Effector memory CD4-positive, alpha-beta T cell (primary cell): ENCODE measurements around the gene GALNT15.

Source experiments
- DNase-seq, 3 donors: peaks; one replicate each; pipeline ENCODE4 v3.0.0-alpha.2; 2020
- H3K27ac ChIP-seq: 2 replicates; pipeline ENCODE4 v1.7.0; 2013; ENCODE audit warnings: mild to moderate bottlenecking, low read length, moderate library complexity; ENCODE audit not compliant: insufficient read depth, poor library complexity, severe bottlenecking
- H3K27me3 ChIP-seq: replicated peaks from 2 replicates; pipeline ENCODE4 v1.7.0; 2013; ENCODE audit warnings: mild to moderate bottlenecking, low read length; ENCODE audit not compliant: insufficient read depth, control insufficient read depth, poor library complexity, severe bottlenecking
- H3K36me3 ChIP-seq: 2 replicates; pipeline ENCODE4 v1.7.0; 2013; ENCODE audit warnings: mild to moderate bottlenecking, low read length, moderate library complexity; ENCODE audit not compliant: control insufficient read depth, insufficient read depth
- H3K4me1 ChIP-seq: 2 replicates; pipeline ENCODE4 v1.7.0; 2013; ENCODE audit warnings: low read length, mild to moderate bottlenecking; ENCODE audit not compliant: control insufficient read depth, insufficient read depth, poor library complexity, severe bottlenecking
- H3K4me3 ChIP-seq: 2 replicates; pipeline ENCODE4 v1.7.0; 2013; ENCODE audit warnings: low read length, low read depth, mild to moderate bottlenecking; ENCODE audit not compliant: insufficient read depth, poor library complexity, severe bottlenecking
- H3K9me3 ChIP-seq: 2 replicates; pipeline ENCODE4 v1.7.0; 2013; ENCODE audit warnings: mild to moderate bottlenecking, low read length, moderate library complexity; ENCODE audit not compliant: control insufficient read depth

Gene GALNT15

DNA sequence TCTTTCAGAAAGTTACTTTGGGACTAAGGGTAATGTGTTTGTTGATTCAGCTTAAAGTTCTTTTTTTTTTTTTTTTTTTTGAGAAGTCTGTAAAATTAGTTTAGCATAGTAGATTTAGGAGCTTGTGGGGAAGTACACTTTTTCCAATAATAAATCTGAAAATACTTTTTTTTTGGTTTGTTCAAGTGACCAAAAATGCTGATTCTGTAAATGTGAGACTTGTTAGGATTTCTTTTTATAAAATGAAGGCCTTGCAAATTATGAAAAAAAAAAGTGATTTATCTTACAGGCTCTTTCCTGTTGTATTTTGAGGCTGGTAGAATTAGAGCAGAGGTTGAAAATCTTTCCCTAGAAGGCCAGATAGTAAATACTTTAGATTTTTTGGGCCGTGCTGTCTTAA is 98.1 kb downstream of the GALNT15 start:
- Histone ChIP-seq H3K27me3 (no peaks in the 10 kb centered on the region), H3K9me3 (no peaks in the 10 kb centered on the region), H3K4me1 (no peaks in the 10 kb centered on the region), H3K27ac (no peak overlapping the region), H3K36me3 (peaks cover 17% of the 10 kb centered on the region), H3K4me3 (no peak overlapping the region)
- DNase-seq = no peak

DNA sequence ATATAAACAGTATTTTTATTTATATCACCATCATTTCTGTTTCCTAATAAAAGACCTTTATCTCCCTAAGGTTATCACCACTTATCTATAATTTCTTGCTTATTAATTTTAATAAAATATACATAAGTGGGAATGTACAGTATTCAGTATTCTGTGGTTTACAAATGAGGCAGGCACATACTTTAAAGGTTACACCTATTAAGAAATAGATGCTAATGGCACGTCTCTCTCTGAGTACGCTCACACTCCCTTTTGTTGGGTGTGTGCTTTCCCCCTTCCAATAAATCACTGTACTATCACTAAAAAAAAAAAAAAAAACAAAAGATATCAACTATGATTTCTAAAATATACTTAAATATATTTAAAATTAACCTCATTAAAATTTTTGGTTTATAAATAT is 99.4 kb downstream of the GALNT15 start:
- Histone ChIP-seq H3K9me3 (no peaks in the 10 kb centered on the region), H3K27me3 (no peaks in the 10 kb centered on the region), H3K4me3 (no peak overlapping the region), H3K27ac (no peak overlapping the region), H3K4me1 (no peaks in the 10 kb centered on the region), H3K36me3 (peaks cover 22% of the 10 kb centered on the region)
- no peak for DNase-seq

DNA sequence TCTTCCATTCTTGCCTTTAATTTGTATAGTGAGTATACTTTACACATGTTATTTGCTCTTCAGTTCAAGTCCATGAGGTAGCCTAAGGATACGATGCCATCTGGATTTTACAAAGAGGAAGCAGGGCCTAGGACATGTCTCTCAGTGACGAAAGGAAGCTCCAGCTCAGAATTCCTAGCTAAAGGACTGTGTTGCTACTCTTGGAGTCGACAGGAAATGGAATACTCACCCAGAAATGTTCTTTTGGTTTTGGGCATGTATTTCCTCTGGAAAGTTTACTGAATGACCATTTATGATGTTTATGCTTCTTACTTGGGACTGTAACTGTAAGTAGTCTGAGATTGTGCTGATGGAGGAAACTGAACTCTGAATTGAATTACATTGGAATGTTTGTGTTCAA is 103.0 kb downstream of the GALNT15 start:
- H3K9me3 ChIP-seq = no peaks in the 10 kb centered on the region
- peaks cover 11% of the 10 kb centered on the region for H3K36me3 ChIP-seq
- H3K27ac ChIP-seq = no peak overlapping the region
- no peak overlapping the region for H3K4me3 ChIP-seq
- H3K4me1 ChIP-seq = no peaks in the 10 kb centered on the region
- DNase-seq = no peak
- H3K27me3 ChIP-seq = no peaks in the 10 kb centered on the region

DNA sequence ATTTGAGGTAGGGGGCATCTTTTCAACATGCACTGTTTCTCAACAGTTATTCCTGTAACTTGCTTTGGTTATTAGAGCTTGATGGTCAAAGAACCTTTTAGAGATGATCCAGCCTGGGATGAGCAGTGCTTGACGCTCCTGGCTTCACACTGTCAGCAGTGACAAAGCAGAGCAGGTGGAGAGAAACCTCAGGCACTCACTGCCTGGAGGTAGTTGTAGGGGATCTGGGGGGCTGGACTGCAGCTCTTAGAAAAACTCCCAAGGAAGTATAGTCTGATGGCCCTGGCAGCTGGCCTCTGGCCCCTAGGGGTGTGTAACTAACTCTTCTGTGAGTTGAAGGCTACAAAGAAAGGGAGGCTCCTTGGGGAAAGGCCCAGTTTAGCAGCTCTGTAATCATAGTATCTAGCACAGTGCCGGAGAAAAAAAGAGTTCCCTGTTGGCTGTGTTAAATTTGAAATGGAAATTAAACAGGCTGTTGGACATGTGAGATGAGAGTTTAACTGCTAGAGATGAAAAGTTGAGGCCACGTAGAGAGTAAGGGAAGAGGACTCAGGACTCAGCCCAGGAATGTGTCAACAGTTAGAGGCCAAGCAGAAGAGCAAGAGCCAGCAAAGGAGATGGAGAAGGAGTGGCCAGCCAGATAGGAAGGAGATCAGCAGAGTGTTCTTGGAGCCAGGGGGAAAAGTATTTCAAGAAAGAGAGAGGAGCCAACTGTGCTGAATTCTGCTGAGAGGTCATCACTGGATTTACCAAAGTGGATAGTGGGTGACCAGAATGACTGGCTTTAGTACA is 104.7 kb downstream of the GALNT15 start:
- Histone ChIP-seq H3K27me3 (no peaks in the 10 kb centered on the region), H3K4me1 (no peaks in the 10 kb centered on the region), H3K36me3 (peaks cover 8% of the 10 kb centered on the region), H3K4me3 (no peak overlapping the region), H3K9me3 (no peaks in the 10 kb centered on the region), H3K27ac (no peak overlapping the region)
- DNase-seq = no peak

DNA sequence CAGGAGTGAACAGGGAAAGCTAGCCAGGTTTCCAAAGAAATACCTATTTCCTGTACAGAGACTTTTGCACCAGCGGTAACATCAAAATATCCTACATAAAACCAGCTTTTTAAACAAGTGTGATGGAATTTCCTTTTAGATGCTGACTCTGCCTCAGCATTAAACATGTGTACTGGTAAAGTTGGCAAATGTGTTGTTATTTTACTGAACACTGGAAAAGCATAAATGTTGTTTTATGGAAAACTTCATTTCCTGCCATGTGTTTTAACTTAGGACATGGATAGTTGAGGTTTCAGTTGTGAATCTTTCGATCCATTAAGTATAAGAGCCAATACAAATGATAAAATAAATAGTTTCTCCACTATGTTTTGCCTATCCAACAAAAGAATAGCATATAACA is 106.2 kb downstream of the GALNT15 start:
- no peak overlapping the region for H3K4me3 ChIP-seq
- DNase-seq = no peak
- H3K9me3 ChIP-seq = no peaks in the 10 kb centered on the region
- no peaks in the 10 kb centered on the region for H3K27me3 ChIP-seq
- H3K4me1 ChIP-seq = peaks cover 12% of the 10 kb centered on the region
- H3K36me3 ChIP-seq = peaks cover 8% of the 10 kb centered on the region
- no peak overlapping the region for H3K27ac ChIP-seq
